IPS-18a (cell line): Measurements from ENCODE around the gene PTPRN2.

ENCODE experiments used
- H3K27ac ChIP-seq: one replicate; pipeline ENCODE4 v1.5.1; 2013; ENCODE audit warnings: low read length
- H3K27me3 ChIP-seq: one replicate; pipeline ENCODE4 v1.6.1; 2013; ENCODE audit warnings: mild to moderate bottlenecking, low read length; ENCODE audit not compliant: control insufficient read depth, insufficient read depth
- H3K36me3 ChIP-seq: one replicate; pipeline ENCODE4 v1.6.1; 2013; ENCODE audit warnings: low read depth, low read length; ENCODE audit not compliant: control insufficient read depth
- H3K4me1 ChIP-seq: one replicate; pipeline ENCODE4 v1.6.1; 2013; ENCODE audit warnings: low read depth, low read length; ENCODE audit not compliant: control insufficient read depth
- H3K4me3 ChIP-seq: one replicate; pipeline ENCODE4 v1.5.1; 2013; ENCODE audit warnings: low read length
- H3K9ac ChIP-seq: one replicate; pipeline ENCODE4 v1.6.1; 2013; ENCODE audit warnings: mild to moderate bottlenecking, low read length, moderate library complexity
- H3K9me3 ChIP-seq: one replicate; pipeline ENCODE4 v1.6.1; 2013; ENCODE audit warnings: low read depth, low read length; ENCODE audit not compliant: control insufficient read depth

PTPRN2 gene

GRCh38 chr7:158613481-158613880, 25.9 kb upstream of the PTPRN2 start:
- H3K9ac ChIP-seq, result no peak overlapping the region
- H3K4me1 ChIP-seq, result peaks cover 15% of the 10 kb centered on the region
- no peak overlapping the region for H3K27ac ChIP-seq
- H3K4me3 ChIP-seq, result no peak overlapping the region
- no peaks in the 10 kb centered on the region for H3K27me3 ChIP-seq
- no peaks in the 10 kb centered on the region for H3K9me3 ChIP-seq
- no peaks in the 10 kb centered on the region for H3K36me3 ChIP-seq

DNA sequence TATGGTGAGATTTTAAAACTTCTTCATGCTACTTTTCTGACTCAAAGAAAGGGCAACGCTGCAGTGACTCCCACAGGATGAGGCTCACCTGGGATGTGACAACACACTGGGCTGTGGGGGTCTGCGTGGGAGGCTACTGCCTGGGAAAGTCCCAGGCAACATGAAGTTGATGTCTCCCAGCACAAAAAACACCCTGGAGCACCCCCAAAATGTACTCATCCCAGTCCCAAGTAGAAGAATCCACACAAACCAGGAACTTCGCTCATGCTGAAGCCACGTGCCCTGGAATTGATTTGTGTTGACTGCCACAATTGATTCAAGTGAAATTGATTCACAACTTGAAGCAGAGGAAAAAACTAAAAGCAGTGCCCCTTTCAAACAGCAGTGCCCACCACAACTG, 24.9 kb upstream of the PTPRN2 start:
- Histone ChIP-seq H3K9me3 (no peaks in the 10 kb centered on the region), H3K9ac (no peak overlapping the region), H3K4me1 (peaks cover 9% of the 10 kb centered on the region), H3K27me3 (no peaks in the 10 kb centered on the region), H3K36me3 (peaks cover 7% of the 10 kb centered on the region), H3K4me3 (no peak overlapping the region), H3K27ac (no peak overlapping the region)

DNA sequence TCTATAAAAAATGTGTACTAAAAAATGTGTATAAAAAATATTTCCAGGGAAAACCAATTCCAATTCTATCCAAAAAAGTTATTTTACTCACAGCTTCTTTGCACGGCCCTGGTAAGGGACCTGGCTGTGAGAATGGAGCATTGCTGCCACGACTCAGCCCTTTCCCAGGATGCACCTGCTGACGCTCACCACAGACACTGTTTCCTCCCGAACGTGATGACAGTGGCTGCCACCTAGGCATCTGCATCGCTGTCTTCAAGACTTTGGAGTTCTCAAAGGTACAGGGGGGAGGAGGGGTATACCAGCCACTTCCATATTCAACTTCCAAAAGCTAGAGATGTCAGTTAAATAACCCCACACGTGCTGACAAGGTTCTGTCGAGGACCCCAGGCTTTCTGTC, 23.9 kb upstream of the PTPRN2 start:
- peaks cover 4% of the 10 kb centered on the region for H3K4me1 ChIP-seq
- no peak overlapping the region for H3K27ac ChIP-seq
- no peak overlapping the region for H3K9ac ChIP-seq
- no peaks in the 10 kb centered on the region for H3K27me3 ChIP-seq
- no peaks in the 10 kb centered on the region for H3K9me3 ChIP-seq
- H3K36me3 ChIP-seq, result peaks cover 12% of the 10 kb centered on the region
- no peak overlapping the region for H3K4me3 ChIP-seq

DNA sequence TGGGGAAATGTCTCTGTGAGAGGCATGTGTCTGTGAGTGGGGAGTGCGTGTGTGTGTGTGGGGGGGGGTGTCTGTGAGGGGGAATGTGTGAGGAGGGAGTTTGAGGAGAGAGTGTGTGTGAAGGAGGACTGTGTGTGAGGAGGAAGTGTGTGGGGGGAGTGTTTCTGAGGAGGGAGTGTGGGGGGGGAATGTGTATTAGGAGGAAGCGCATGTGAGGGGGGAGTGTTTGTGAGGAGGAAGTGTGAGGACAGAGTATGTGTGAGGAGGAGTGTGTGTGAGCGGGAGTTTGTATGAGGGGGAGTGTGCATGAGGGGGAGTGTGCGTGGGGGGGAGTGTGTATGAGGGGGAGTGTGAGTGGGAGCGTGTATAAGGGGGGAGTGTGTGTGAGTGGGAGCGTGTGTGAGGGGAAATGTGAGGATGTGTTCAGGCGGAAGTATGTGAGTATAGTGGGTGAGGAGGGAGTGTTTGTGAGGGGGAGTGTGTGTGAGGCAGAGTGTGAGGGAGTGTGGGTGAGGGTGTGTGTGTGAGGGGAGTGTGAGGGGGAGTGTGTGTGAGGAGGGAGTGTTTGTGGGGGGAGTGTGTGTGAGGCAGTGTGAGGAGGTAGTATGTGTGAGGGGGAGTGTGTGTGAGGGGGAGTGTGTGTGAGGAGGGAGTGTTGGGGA, 21.8 kb upstream of the PTPRN2 start:
- H3K27me3 ChIP-seq, result no peaks in the 10 kb centered on the region
- H3K9me3 ChIP-seq, result no peaks in the 10 kb centered on the region
- no peak overlapping the region for H3K27ac ChIP-seq
- no peak overlapping the region for H3K9ac ChIP-seq
- peaks cover 18% of the 10 kb centered on the region for H3K36me3 ChIP-seq
- H3K4me1 ChIP-seq, result no peaks in the 10 kb centered on the region
- no peak overlapping the region for H3K4me3 ChIP-seq

GRCh38 chr7:158607563-158607962, 19.9 kb upstream of the PTPRN2 start:
- Histone ChIP-seq H3K4me3 (no peak overlapping the region), H3K36me3 (peaks cover 18% of the 10 kb centered on the region), H3K9me3 (no peaks in the 10 kb centered on the region), H3K27ac (no peak overlapping the region), H3K27me3 (no peaks in the 10 kb centered on the region), H3K9ac (no peak overlapping the region), H3K4me1 (no peaks in the 10 kb centered on the region)

DNA sequence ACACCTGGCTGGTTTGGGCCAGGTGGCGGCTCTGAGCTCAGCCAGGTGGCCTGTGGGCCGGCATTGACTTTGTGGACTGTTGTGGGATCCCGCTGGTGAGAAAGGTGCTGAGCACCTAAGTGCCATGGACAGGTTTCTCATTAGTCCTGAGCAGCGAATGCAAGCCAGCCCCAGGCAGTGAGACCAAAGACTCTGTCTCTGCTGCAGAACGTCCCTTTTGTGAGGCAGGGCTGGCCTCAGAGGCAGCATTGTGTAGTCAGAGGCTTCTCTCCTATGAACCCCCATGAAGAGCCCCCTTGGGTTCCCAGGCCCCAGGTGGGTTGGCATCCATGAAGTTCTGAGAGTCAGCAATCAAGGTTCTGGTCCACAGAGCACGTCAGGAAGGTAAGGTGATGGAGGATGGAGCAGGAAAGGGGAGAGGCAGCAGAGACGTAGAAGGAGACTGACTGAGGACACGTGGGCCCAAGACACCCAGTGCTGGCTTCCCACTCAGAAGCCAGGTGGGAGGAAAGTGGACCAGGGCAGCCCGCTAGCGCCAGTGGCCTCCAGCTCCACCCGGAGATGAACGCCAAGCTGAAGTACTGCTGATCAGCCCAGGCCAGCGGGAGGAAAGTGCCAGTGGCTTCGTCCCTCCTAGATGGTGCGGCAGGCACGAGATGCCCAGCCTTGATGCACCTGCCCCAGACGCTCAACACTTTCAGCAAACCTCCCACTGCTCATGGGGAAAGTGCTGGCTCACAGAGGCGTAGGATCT, 19.2 kb upstream of the PTPRN2 start:
- no peak overlapping the region for H3K9ac ChIP-seq
- H3K4me3 ChIP-seq, result no peak overlapping the region
- H3K4me1 ChIP-seq, result no peaks in the 10 kb centered on the region
- H3K27ac ChIP-seq, result no peak overlapping the region
- H3K27me3 ChIP-seq, result no peaks in the 10 kb centered on the region
- H3K9me3 ChIP-seq, result no peaks in the 10 kb centered on the region
- peaks cover 18% of the 10 kb centered on the region for H3K36me3 ChIP-seq

DNA sequence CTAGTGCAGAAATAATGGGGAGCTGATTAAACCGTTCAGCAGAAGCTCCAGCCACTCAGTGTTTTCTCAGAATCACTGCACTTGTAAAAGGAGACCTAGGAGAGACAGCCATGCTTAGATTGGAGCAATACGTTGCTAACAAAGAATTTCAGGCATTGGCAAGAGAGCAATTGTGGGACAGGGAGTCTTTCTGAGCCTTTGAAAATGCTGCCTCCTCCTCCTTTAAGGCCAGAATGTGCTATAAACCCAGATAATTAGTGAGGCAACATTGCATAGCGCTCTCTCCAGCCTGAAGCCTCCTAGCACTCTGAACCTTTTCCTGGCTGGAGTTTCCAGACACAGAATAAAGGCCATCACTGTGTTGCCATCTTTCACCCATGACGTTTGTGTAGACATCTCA, 18.5 kb upstream of the PTPRN2 start:
- Histone ChIP-seq H3K27me3 (no peaks in the 10 kb centered on the region), H3K4me1 (no peaks in the 10 kb centered on the region), H3K4me3 (no peak overlapping the region), H3K9ac (no peak overlapping the region), H3K9me3 (no peaks in the 10 kb centered on the region), H3K27ac (no peak overlapping the region), H3K36me3 (peaks cover 18% of the 10 kb centered on the region)

- no peak overlapping the region for H3K9ac ChIP-seq
- no peak overlapping the region for H3K27ac ChIP-seq
- H3K36me3 ChIP-seq, result peaks cover 18% of the 10 kb centered on the region
- no peaks in the 10 kb centered on the region for H3K4me1 ChIP-seq
- H3K9me3 ChIP-seq, result no peaks in the 10 kb centered on the region
- H3K4me3 ChIP-seq, result no peak overlapping the region
- no peaks in the 10 kb centered on the region for H3K27me3 ChIP-seq
These were observed 16.4 kb upstream of the PTPRN2 start for GRCh38 chr7:158603773-158604755.

DNA sequence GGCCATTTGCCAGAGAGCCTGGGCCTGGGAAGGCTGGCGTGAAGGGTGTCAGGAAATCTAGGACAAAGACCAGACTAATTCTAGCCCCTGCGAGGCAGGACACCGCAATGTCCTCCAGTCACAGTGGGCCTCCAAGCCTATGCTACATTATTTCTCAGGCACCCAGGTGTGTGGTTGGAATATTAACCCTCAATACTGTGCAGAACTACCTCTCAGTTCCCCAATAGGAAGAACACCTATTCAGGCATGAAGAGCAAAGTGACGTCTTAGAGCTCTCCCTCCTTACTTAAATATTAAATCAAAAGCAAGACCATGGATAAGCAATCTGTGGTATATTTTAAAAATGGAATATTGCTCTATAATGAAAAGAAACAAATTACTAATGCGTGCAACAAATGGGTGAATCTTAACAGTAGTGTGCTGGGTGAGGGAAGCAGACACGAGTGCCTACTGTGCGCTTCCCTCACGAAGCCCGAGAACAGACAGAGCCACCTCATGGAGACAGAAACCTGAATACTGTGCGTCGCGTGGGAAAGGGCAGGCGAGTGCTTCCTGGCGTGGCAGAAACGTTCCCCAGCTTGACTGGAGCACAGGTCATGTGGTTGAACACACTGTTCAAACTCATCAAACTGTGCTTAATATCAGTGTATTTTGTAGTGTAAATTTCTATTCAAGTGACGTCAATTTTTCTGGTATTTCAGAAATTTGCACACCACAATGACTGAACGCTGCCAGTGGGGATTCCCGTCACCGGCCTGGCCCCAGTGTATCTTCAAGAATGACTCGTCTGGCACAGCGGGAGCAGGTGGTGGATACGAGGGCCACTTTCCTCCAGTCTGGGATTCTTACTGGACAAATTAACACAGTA, 15.5 kb upstream of the PTPRN2 start:
- Histone ChIP-seq H3K9me3 (no peaks in the 10 kb centered on the region), H3K4me1 (no peaks in the 10 kb centered on the region), H3K9ac (no peak overlapping the region), H3K36me3 (peaks cover 17% of the 10 kb centered on the region), H3K27me3 (no peaks in the 10 kb centered on the region), H3K4me3 (no peak overlapping the region), H3K27ac (no peak overlapping the region)

DNA sequence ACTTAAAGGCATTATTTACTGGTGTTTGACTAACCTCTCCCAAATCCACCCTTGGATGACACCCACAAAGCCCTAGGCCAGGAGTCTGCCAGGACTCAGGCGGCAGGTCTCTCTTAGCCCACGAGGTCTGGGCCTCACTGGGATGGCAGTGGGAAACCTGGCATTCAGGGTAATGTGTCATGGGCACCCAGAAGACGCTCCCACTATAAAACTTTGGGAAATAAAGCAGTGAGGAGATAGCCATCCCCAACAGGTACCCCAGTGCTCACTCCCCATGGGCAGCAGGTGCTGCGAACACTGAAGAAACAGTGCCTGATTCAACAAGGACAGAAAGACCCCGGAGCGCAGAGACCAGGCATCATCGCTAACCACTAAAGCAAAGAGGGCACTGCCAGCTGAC, 14.4 kb upstream of the PTPRN2 start:
- no peaks in the 10 kb centered on the region for H3K4me1 ChIP-seq
- H3K27ac ChIP-seq, result no peak overlapping the region
- H3K9ac ChIP-seq, result no peak overlapping the region
- H3K36me3 ChIP-seq, result peaks cover 9% of the 10 kb centered on the region
- no peaks in the 10 kb centered on the region for H3K9me3 ChIP-seq
- H3K27me3 ChIP-seq, result no peaks in the 10 kb centered on the region
- H3K4me3 ChIP-seq, result no peak overlapping the region

DNA sequence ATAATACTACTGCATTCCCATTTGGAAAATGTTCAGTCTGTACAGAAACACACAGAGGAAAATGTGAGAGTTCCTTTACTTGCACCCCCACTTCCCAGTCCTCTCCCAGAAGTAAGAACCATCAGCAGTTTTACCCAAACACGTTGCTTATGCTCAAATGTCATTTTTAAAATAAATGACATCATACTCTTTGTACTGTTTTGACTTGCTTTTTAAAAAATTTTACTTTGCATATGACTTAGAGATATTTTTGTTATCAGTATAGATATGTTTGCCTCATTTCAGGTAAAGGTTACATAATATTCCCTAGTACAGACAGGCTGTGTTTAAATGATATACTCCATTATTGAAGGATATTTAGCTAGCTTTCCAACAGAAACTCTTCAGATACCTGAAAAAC, 13.5 kb upstream of the PTPRN2 start:
- Histone ChIP-seq H3K4me1 (no peaks in the 10 kb centered on the region), H3K36me3 (peaks cover 2% of the 10 kb centered on the region), H3K9ac (no peak overlapping the region), H3K4me3 (no peak overlapping the region), H3K27me3 (no peaks in the 10 kb centered on the region), H3K27ac (no peak overlapping the region), H3K9me3 (no peaks in the 10 kb centered on the region)
